ENCODE measurements around the gene HINT2. TPM values are rescaled to one million over a fixed set of nuclear protein-coding genes. Genes with fewer than 3 reads are reported as not detected.
A peak's percentile ranks its signal among the peaks of the same experiment; 100 is the strongest.

The HINT2 gene
- total and polyA plus RNA-seq, 11 donors: 48.7 to 139 (median 57.4) TPM

DNA sequence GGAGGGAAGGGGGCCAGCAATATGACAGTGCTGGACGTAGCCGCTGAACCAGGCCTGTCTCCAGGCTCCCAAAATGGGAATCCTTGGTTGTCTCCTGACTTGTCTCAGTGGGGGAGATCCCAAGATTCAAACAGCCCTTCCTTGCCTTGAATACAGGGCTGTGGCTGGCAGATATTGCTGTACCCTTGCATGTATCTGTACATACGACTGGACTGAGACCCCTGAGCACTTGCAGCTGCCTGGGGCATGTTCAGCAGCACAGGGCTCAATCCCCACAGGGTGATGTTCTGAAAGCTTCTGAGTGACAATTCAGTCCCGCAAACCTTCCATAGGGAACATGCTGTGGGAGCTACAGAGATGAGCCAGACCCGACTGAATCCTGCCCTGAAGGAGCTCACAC is 42.0 kb upstream of the HINT2 start:
- TF ChIP-seq POLR2A (IDR thresholded peaks at IDR 0.05): no peak
- TF ChIP-seq, protein P1, sequence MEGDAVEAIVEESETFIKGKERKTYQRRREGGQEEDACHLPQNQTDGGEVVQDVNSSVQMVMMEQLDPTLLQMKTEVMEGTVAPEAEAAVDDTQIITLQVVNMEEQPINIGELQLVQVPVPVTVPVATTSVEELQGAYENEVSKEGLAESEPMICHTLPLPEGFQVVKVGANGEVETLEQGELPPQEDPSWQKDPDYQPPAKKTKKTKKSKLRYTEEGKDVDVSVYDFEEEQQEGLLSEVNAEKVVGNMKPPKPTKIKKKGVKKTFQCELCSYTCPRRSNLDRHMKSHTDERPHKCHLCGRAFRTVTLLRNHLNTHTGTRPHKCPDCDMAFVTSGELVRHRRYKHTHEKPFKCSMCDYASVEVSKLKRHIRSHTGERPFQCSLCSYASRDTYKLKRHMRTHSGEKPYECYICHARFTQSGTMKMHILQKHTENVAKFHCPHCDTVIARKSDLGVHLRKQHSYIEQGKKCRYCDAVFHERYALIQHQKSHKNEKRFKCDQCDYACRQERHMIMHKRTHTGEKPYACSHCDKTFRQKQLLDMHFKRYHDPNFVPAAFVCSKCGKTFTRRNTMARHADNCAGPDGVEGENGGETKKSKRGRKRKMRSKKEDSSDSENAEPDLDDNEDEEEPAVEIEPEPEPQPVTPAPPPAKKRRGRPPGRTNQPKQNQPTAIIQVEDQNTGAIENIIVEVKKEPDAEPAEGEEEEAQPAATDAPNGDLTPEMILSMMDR (IDR thresholded peaks at IDR 0.05): no peak
- peaks cover 0 to 25% (median 0%) of the 10 kb centered on the region in 9 donors for H3K27me3 ChIP-seq
- no peak for ATAC-seq
- H3K27ac ChIP-seq: no peak overlapping the region
- H3K9me3 ChIP-seq: no peaks in the 10 kb centered on the region
- intact Hi-C loops (cut with DNase I): no loop called here
- H3K36me3 ChIP-seq: peaks cover 0 to 10% (median 0%) of the 10 kb centered on the region in 9 donors
- WGBS, 4 donors: 81 to 91% (median 86%) methylated on average over 5 of the region's 5 CpGs
- no peak overlapping the region for H3K4me3 ChIP-seq
- peaks cover 0 to 20% (median 0%) of the 10 kb centered on the region in 12 donors for H3K4me1 ChIP-seq
- DNase-seq: no peak

DNA sequence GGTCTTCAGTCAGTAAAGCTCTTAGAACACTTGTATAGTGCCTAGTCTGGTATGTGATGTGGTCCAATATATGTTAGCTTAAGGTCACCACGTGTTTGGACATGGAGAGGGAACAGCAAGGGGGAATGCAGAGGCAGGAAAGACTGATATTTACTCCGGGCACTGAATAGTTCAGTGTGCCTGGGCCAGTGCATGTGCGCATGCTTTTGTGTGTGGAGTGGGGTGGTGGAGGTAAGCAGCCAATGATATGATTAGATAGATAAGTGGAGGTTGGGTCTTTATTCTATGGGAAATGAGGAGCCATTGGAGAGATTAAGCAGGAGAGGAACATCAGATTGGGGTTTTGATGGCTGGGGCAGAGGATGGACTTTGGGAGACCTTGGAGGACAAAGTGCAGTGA is 41.4 kb upstream of the HINT2 start:
- no peak for TF ChIP-seq POLR2A (IDR thresholded peaks at IDR 0.05)
- TF ChIP-seq, protein P1 (IDR thresholded peaks at IDR 0.05): no peak
- no peak overlapping the region for H3K27ac ChIP-seq
- intact Hi-C loops (cut with DNase I): no loop called here
- H3K4me1 ChIP-seq: peaks cover 0 to 20% (median 0%) of the 10 kb centered on the region in 12 donors
- H3K27me3 ChIP-seq: peaks cover 0 to 19% (median 0%) of the 10 kb centered on the region in 9 donors
- DNase-seq: no peak
- 77 to 87% (median 82%) methylated on average over 3 of the region's 3 CpGs for WGBS, 4 donors
- no peak overlapping the region for H3K4me3 ChIP-seq
- no peak for ATAC-seq
- peaks cover 0 to 10% (median 0%) of the 10 kb centered on the region in 9 donors for H3K36me3 ChIP-seq
- H3K9me3 ChIP-seq: no peaks in the 10 kb centered on the region

DNA sequence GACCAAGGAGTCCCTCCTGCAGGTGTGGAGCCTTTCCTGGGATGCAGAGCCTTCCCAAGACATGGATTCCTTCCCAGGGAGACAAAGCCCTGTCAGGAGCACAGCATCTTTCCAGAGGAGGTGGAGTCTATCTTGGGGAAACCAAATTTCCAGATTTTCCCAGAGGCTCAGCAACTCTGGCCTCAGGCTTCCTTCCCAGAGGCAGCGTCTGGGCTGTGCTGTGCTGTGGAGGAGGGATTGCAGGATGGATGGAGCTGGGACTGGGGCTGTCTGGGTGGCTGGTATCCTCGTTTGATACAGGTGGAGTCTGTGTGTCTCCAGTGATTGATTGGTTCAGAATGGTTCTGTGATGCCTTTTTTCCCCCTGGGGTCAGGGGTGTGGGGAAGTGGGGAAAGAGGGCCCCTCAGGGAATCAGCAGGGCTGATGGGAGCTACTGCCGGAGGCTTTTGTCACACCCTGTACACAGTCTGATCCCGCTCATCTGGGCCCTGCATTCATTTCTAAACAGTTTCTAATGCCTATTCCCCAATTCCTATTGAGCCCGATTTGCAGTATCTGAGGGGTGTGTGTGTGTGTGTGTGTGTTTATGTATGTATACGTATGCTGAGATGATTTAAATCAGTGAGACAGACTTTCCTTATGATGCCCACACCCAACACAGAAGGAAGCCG is 39.4 kb upstream of the HINT2 start:
- peaks cover 0 to 18% (median 0%) of the 10 kb centered on the region in 9 donors for H3K27me3 ChIP-seq
- intact Hi-C loops (cut with DNase I): no loop called here
- H3K9me3 ChIP-seq: no peaks in the 10 kb centered on the region
- no peak for DNase-seq
- TF ChIP-seq, protein P1 (IDR thresholded peaks at IDR 0.05): no peak
- TF ChIP-seq POLR2A (IDR thresholded peaks at IDR 0.05): no peak
- no peak for ATAC-seq
- WGBS, 4 donors: 86 to 89% (median 87%) methylated on average over 7 of the region's 7 CpGs
- H3K36me3 ChIP-seq: peaks cover 0 to 16% (median 0%) of the 10 kb centered on the region in 9 donors
- H3K4me3 ChIP-seq: no peak overlapping the region
- no peak overlapping the region for H3K27ac ChIP-seq
- H3K4me1 ChIP-seq: peaks cover 0 to 13% (median 0%) of the 10 kb centered on the region in 12 donors

DNA sequence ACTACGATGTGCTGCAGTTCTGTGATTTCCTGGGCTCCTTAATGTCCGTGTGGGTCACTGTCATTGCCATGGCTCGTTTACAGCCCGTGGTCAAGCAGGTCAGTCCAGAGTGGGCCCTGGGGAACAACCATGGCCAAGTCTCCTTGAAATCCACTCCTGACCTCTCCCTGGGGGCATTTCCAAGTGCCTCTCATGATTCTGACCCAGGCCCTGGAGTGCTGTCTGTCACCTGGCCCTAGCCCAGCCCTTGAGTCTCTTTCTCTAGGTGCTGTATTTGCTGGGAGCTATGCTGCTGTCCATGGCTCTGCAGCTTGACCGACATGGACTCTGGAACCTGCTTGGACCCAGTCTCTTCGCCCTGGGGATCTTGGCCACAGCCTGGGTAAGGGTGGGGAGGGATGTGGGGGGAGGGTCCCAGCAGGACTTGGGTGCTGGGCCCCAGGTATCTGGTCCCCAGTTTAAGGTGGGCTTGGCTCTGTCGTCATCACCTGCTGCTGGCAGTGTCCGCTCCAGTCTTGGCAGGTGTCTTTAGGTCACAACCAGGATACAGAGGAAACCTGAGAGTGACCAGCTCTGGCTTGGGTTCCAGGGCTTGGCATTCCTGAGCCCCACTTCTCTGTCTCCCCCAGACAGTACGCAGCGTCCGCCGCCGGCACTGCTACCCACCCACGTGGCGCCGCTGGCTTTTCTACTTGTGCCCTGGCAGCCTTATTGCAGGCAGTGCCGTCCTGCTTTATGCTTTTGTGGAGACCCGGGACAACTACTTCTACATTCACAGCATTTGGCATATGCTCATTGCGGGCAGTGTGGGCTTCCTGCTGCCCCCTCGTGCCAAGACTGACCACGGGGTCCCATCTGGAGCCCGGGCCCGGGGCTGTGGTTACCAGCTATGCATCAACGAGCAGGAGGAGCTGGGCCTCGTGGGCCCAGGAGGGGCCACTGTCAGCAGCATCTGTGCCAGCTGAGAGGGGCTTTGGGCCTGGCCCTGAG is 38.3 kb upstream of the HINT2 start:
- intact Hi-C loops (cut with DNase I): no loop called here
- no peak overlapping the region for H3K27ac ChIP-seq
- WGBS, 4 donors: 91 to 96% (median 93%) methylated on average over 15 to 25 of the region's 25 CpGs
- H3K4me1 ChIP-seq: peaks cover 0 to 9% (median 1%) of the 10 kb centered on the region in 12 donors
- peak in 1 of 5 donors; percentile 5 for DNase-seq
- no peak for TF ChIP-seq POLR2A (IDR thresholded peaks at IDR 0.05)
- TF ChIP-seq, protein P1 (IDR thresholded peaks at IDR 0.05): no peak
- peaks cover 0 to 16% (median 0%) of the 10 kb centered on the region in 9 donors for H3K36me3 ChIP-seq
- ATAC-seq: no peak
- no peak overlapping the region for H3K4me3 ChIP-seq
- H3K9me3 ChIP-seq: no peaks in the 10 kb centered on the region
- peaks cover 0 to 18% (median 0%) of the 10 kb centered on the region in 9 donors for H3K27me3 ChIP-seq

Data from heart left ventricle (tissue), 16 donors.